Thymus (tissue), 11 donors: ENCODE results near the gene MEIS2. TPM values are rescaled to one million over a fixed set of nuclear protein-coding genes. Genes with fewer than 3 reads are reported as not detected.
"Not testable (repeated sequence)": the region's sequence is repeated elsewhere in the genome, so short reads cannot be mapped to it uniquely, and the experiment has no call there.

Experiments used
- DNase-seq, 9 donors: peaks; one replicate each; pipeline ENCODE4 v3.0.0-alpha.2; 2013; ENCODE audit warnings: low spot score in 9 of 9, low read depth in 6 of 9, missing footprints in 1 of 9
- H3K27ac ChIP-seq, 2 donors: one replicate each; pipeline ENCODE4 v1.5.1; 2013; ENCODE audit warnings: control low read depth in 1 of 2, low read depth in 1 of 2, low read length in 1 of 2, mild to moderate bottlenecking in 1 of 2, moderate library complexity in 1 of 2
- H3K27me3 ChIP-seq, 2 donors: one replicate each; pipeline ENCODE4 v1.5.1; 2013; ENCODE audit warnings: low read length in 1 of 2; ENCODE audit not compliant: control insufficient read depth in 2 of 2, insufficient read depth in 1 of 2
- H3K36me3 ChIP-seq, 2 donors: one replicate each; pipeline ENCODE4 v1.5.1; 2013; ENCODE audit warnings: low read length in 1 of 2, mild to moderate bottlenecking in 1 of 2, moderate library complexity in 1 of 2; ENCODE audit not compliant: control insufficient read depth in 2 of 2, insufficient read depth in 2 of 2
- H3K4me1 ChIP-seq, 2 donors: one replicate each; pipeline ENCODE4 v1.5.1; 2013; ENCODE audit warnings: low read length in 2 of 2; ENCODE audit not compliant: control insufficient read depth in 2 of 2, insufficient read depth in 2 of 2
- H3K4me3 ChIP-seq, 2 donors: one replicate each; pipeline ENCODE4 v1.5.1; 2013; ENCODE audit warnings: low read length in 2 of 2, control low read depth in 1 of 2, mild to moderate bottlenecking in 1 of 2
- H3K9me3 ChIP-seq, 2 donors: one replicate each; pipeline ENCODE4 v1.5.1; 2013; ENCODE audit warnings: low read length in 1 of 2, mild to moderate bottlenecking in 1 of 2; ENCODE audit not compliant: control insufficient read depth in 2 of 2, insufficient read depth in 1 of 2
- WGBS: extraction: QIAGEN DNeasy Blood & Tissue Kit; methylation state at CpG from one replicate; pipeline ENCODE4 v1.1.7; 2013; 5-methylcytosine and 5-hydroxymethylcytosine counted together
- polyA plus RNA-seq: library from polyadenylated mRNA; stranded (reverse); fragments of 200-250 nt; gene quantifications from one replicate; pipeline ENCODE4 v1.2.3, GENCODE V29; 2013
- total RNA-seq: library from RNA; stranded (reverse); fragments of 120-200 nt; gene quantifications from one replicate; pipeline ENCODE4 v1.2.4, GENCODE V29; 2013
- donor health status: healthy.

The MEIS2 gene
- total and polyA plus RNA-seq, 2 donors, result 20.8 to 32.7 TPM

GRCh38 chr15:36980281-36980680 is 120.1 kb downstream of the MEIS2 start:
- not testable (repeated sequence) for H3K4me3 ChIP-seq, H3K4me1 ChIP-seq, DNase-seq, H3K9me3 ChIP-seq, H3K36me3 ChIP-seq, H3K27ac ChIP-seq, H3K27me3 ChIP-seq
- WGBS, result 97% methylated on average over 2 of the region's 2 CpGs

DNA sequence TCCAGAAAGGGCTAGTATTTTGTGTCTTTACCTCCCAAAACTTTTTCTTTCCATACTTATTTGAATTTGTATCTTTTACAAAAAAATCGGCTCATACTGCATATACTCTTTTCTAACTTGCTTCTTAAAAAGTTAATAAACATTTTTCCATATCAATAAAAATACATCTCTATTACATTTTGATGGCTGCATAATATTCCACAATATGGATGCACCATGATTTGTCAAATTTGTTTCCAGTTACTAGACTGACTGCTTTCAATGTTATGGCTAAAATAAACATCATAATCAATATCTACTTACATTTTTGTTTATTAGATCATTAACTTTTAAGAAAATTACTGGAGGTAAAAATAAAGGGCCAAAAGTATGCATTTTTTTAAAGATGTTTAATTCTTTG is 121.7 kb downstream of the MEIS2 start:
- 95% methylated on average over 1 of the region's 1 CpG for WGBS
- Histone ChIP-seq H3K27ac (no peak overlapping the region), H3K9me3 (no peaks in the 10 kb centered on the region), H3K27me3 (no peaks in the 10 kb centered on the region), H3K36me3 (no peaks in the 10 kb centered on the region), H3K4me1 (no peaks in the 10 kb centered on the region), H3K4me3 (no peak overlapping the region)
- no peak for DNase-seq

- no peak overlapping the region for H3K4me3 ChIP-seq
- WGBS, result 92% methylated on average over 1 of the region's 1 CpG
Observed at GRCh38 chr15:36978126-36978525, 122.2 kb downstream of the MEIS2 start.

GRCh38 chr15:36977659-36978058 is 122.7 kb downstream of the MEIS2 start:
- Histone ChIP-seq H3K4me3 (no peak overlapping the region), H3K36me3 (no peaks in the 10 kb centered on the region), H3K27ac (no peak overlapping the region), H3K27me3 (no peaks in the 10 kb centered on the region), H3K4me1 (no peaks in the 10 kb centered on the region), H3K9me3 (no peaks in the 10 kb centered on the region)
- DNase-seq, result no peak

More at GRCh38 chr15:36978126-36978525, 122.2 kb downstream of the MEIS2 start:
- Histone ChIP-seq H3K27me3 (no peaks in the 10 kb centered on the region), H3K36me3 (no peaks in the 10 kb centered on the region), H3K4me1 (no peaks in the 10 kb centered on the region), H3K27ac (no peak overlapping the region), H3K9me3 (no peaks in the 10 kb centered on the region)
- no peak for DNase-seq

DNA sequence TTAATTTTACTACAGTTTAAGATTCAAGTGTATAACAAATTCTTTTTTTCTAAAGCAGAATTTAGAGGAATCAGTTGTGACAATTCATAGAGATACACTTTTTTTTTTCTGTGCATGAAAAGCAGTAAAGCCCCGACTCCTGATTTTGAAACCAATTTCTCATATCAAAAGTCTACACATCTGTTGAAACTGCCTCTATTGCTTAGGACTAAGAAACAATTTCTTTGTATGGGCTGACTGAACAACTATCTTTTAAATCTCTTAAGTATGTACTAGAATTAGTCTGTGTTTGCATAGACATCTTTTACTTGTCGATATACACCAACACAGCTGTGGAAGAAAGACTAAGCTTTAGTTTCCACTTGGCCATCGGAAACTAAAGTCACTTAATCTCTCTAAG is 127.6 kb downstream of the MEIS2 start:
- H3K4me1 ChIP-seq, result no peaks in the 10 kb centered on the region
- 97% methylated on average over 3 of the region's 3 CpGs for WGBS
- DNase-seq, result no peak
- H3K4me3 ChIP-seq, result no peak overlapping the region
- H3K36me3 ChIP-seq, result no peaks in the 10 kb centered on the region
- H3K27ac ChIP-seq, result no peak overlapping the region
- H3K27me3 ChIP-seq, result no peaks in the 10 kb centered on the region
- H3K9me3 ChIP-seq, result no peaks in the 10 kb centered on the region

- 97% methylated on average over 5 of the region's 5 CpGs for WGBS
- Histone ChIP-seq H3K4me3 (no peak overlapping the region), H3K27me3 (no peaks in the 10 kb centered on the region)
Observed at GRCh38 chr15:36970522-36970921, 129.8 kb downstream of the MEIS2 start.

DNA sequence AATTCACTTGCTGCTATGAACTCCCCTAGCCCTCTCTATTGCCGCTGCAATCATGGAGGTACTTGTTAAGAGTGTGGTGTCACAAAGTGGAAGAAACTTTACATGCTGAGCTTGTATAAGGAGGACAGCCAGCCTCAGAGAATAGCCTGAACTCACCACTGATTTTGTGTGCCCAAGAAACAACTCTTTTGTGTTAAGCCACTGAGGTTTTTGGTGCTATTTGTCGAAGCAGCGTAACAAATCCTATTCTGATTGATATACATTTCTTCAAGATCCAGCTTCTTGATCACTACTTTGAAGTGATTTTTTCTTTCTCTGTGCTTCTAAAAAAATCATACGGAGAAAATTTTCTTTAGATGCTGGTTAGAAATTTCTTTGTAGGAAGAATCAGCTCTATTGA is 132.4 kb downstream of the MEIS2 start:
- no peaks in the 10 kb centered on the region for H3K4me1 ChIP-seq
- no peaks in the 10 kb centered on the region for H3K9me3 ChIP-seq
- H3K36me3 ChIP-seq, result no peaks in the 10 kb centered on the region
- H3K27me3 ChIP-seq, result no peaks in the 10 kb centered on the region
- H3K4me3 ChIP-seq, result no peak overlapping the region
- no peak for DNase-seq
- 97% methylated on average over 4 of the region's 4 CpGs for WGBS
- no peak overlapping the region for H3K27ac ChIP-seq

More at GRCh38 chr15:36970522-36970921, 129.8 kb downstream of the MEIS2 start:
- no peaks in the 10 kb centered on the region for H3K4me1 ChIP-seq
- no peaks in the 10 kb centered on the region for H3K36me3 ChIP-seq
- H3K9me3 ChIP-seq, result no peaks in the 10 kb centered on the region
- no peak for DNase-seq
- no peak overlapping the region for H3K27ac ChIP-seq

DNA sequence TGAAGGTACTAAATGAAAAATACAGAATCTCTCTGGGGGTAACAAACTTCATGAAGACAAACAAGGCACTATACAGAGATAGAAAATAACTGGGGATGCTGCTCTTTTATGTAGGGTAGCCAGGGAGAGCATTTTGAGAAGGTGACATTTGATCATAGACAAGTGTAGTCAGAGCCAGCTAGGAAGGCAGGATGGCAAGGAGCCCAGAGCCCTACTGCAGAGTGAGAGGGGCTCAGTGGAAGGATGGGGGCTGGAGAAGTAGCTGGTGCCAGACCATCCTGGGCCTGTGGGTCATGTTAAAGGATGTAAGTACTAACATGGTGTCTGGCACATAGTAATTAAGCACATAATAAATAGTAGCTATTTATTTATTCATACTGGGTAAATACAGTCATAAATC is 133.6 kb downstream of the MEIS2 start:
- H3K27ac ChIP-seq, result no peak overlapping the region
- H3K36me3 ChIP-seq, result no peaks in the 10 kb centered on the region
- no peaks in the 10 kb centered on the region for H3K4me1 ChIP-seq
- no peak for DNase-seq
- H3K9me3 ChIP-seq, result no peaks in the 10 kb centered on the region
- no peak overlapping the region for H3K4me3 ChIP-seq
- H3K27me3 ChIP-seq, result no peaks in the 10 kb centered on the region

- Histone ChIP-seq H3K4me1 (no peaks in the 10 kb centered on the region), H3K4me3 (no peak overlapping the region), H3K27me3 (no peaks in the 10 kb centered on the region), H3K9me3 (no peaks in the 10 kb centered on the region), H3K27ac (no peak overlapping the region), H3K36me3 (no peaks in the 10 kb centered on the region)
- DNase-seq, result no peak
- WGBS, result 95% methylated on average over 4 of the region's 4 CpGs
Observed at GRCh38 chr15:36965570-36966342, 134.6 kb downstream of the MEIS2 start.
